Glutamatergic neuron (in vitro differentiated cells): ENCODE data around the gene USP30. TPM values are rescaled to one million over a fixed set of nuclear protein-coding genes. Genes with fewer than 3 reads are reported as not detected.
A peak's percentile ranks its signal among the peaks of the same experiment; 100 is the strongest.

ENCODE experiments used
- DNase-seq: peaks from one replicate; pipeline ENCODE4 v3.0.0; 2022
- H3K27ac Mint-ChIP-seq: one replicate; pipeline ENCODE4 v1.8.0; 2020; ENCODE audit warnings: mild to moderate bottlenecking, mixed read lengths, inconsistent platforms; ENCODE audit not compliant: unreplicated experiment
- H3K27me3 Mint-ChIP-seq: one replicate; pipeline ENCODE4 v1.8.0; 2020; ENCODE audit warnings: mild to moderate bottlenecking, moderate library complexity, mixed read lengths, inconsistent platforms; ENCODE audit not compliant: unreplicated experiment
- H3K36me3 Mint-ChIP-seq: one replicate; pipeline ENCODE4 v1.8.0; 2020; ENCODE audit warnings: mild to moderate bottlenecking, mixed read lengths, inconsistent platforms; ENCODE audit not compliant: unreplicated experiment
- H3K4me1 Mint-ChIP-seq: one replicate; pipeline ENCODE4 v1.8.0; 2020; ENCODE audit warnings: mild to moderate bottlenecking, low read depth, mixed read lengths, inconsistent platforms; ENCODE audit not compliant: unreplicated experiment
- H3K4me3 Mint-ChIP-seq: one replicate; pipeline ENCODE4 v1.8.0; 2020; ENCODE audit warnings: mild to moderate bottlenecking, mixed read lengths, inconsistent platforms; ENCODE audit not compliant: unreplicated experiment
- H3K9me3 Mint-ChIP-seq: one replicate; pipeline ENCODE4 v1.8.0; 2020; ENCODE audit warnings: mild to moderate bottlenecking, moderate library complexity, mixed read lengths, inconsistent platforms; ENCODE audit not compliant: unreplicated experiment
- total RNA-seq: library from RNA; stranded (reverse); fragmentation: NEBNext Ultra II Directional; extraction: Animal tissue kit (Norgen Biotek cat#: 25700); gene quantifications from one replicate; pipeline ENCODE4 v1.2.1, GENCODE V29; 2021; ENCODE audit not compliant: unreplicated experiment
- TF ChIP-seq, protein P1 (sequence below): fragments of 200-600 bp; sonication (generic); IDR thresholded peaks from one replicate; pipeline ENCODE4 v1.5.0; 2021; ENCODE audit not compliant: partially characterized antibody, unreplicated experiment

USP30 gene
- total RNA-seq, 1 donor from 2014 or later: 14.4 TPM

DNA sequence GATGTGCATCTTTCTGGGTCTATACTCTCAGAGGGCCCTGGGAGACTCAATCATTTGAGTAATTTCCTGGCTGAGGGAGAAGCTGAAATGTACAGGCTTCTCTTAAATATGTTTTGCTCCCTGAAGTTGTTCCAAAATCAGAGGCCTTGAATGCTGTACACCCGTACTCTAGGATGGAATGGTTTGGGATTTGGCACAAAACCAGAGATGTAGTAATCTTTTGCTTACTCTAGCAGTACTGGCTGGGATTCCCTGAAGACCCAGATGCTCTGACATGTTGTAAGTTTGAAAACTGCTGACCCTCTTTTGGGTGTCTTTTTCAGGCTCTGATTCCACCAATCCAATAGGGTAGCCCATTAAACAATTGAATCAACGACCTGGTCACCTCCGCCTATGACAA, 74.4 kb downstream of the USP30 start:
- TF ChIP-seq, protein P1, sequence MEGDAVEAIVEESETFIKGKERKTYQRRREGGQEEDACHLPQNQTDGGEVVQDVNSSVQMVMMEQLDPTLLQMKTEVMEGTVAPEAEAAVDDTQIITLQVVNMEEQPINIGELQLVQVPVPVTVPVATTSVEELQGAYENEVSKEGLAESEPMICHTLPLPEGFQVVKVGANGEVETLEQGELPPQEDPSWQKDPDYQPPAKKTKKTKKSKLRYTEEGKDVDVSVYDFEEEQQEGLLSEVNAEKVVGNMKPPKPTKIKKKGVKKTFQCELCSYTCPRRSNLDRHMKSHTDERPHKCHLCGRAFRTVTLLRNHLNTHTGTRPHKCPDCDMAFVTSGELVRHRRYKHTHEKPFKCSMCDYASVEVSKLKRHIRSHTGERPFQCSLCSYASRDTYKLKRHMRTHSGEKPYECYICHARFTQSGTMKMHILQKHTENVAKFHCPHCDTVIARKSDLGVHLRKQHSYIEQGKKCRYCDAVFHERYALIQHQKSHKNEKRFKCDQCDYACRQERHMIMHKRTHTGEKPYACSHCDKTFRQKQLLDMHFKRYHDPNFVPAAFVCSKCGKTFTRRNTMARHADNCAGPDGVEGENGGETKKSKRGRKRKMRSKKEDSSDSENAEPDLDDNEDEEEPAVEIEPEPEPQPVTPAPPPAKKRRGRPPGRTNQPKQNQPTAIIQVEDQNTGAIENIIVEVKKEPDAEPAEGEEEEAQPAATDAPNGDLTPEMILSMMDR: no peak
- Mint-ChIP-seq H3K36me3 (no peaks in the 10 kb centered on the region), H3K27me3 (peaks cover 3% of the 10 kb centered on the region), H3K9me3 (peaks cover 4% of the 10 kb centered on the region), H3K4me1 (peaks cover 16% of the 10 kb centered on the region), H3K4me3 (no peak overlapping the region), H3K27ac (no peak overlapping the region)
- DNase-seq: no peak

DNA sequence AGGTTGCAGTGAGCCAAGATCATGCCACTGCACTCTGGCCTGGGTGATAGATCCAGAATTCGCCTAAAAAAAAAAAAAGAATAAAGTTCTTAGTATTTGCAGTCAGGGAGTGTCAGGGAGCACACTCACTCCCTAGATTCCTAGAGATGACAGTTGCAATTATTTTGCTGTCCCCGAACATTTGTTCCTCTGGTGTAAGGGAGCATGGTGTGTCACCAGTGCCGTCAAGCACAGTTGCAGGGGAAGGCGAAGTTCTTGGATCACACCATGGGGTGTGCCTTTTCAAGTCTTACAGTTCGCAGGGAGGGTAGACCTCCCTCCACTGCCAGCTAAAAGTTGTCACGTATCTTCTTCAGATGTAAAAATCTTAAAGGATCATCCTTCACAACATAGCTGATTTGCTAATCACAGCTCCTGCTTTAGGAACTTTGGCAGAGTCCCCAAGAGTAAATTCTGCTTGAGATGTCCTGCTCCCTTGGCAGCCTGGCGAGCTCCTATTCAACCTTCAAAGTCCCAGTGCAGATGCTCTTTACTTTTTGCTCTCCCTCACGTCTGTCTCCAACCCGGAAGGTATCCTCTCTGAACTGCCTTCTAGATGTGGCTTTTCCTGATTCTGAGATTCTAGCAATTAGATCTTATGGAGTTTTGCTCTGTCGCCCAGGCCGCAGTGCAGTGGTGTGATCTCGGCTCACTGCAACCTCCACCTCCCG, 75.3 kb downstream of the USP30 start:
- TF ChIP-seq, protein P1: no peak
- Mint-ChIP-seq H3K4me1 (peaks cover 18% of the 10 kb centered on the region), H3K36me3 (no peaks in the 10 kb centered on the region), H3K27me3 (peaks cover 4% of the 10 kb centered on the region), H3K4me3 (no peak overlapping the region), H3K9me3 (peaks cover 6% of the 10 kb centered on the region), H3K27ac (no peak overlapping the region)
- DNase-seq: no peak

DNA sequence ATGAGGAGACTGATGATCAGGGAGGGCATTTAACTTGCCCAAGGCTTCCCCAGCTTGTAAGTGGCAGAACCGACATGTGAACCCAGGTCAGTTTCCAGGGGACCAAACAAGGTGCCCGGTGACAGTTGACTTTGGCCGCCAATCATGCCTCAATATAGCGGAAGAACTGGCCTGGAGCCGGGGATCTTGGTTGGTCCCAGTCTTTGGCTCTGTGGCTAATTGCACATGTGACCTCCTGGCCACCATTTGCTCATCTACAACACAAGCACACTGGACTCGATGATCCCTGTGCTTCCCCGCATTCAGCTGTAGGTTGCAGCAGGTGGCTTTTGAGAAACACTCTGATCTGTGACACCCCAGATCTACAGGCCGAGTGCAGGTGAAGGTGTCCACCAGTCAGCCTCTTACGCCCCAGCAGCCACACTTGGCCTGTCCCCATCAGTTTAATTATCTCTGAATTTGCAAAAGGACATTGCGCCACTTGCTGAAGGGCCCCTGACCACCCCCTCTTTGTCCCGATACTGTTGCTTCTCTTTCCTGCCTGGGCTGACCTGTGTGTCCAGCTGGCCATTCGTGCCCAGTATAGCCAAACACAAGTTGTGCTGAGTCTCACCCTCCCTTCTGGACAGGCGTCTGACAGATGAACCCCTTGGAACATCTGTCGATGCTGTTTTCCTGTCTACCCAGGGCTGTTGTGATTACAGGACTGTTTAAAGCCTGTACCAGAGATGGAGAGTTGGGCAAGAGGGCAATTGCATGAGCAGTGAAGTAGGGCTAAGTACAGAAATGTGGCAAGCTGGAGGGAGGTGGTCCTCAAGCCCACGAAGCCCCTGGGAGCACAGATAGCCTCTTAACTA, 78.1 kb downstream of the USP30 start:
- Mint-ChIP-seq H3K27me3 (peaks cover 4% of the 10 kb centered on the region), H3K4me1 (peaks cover 18% of the 10 kb centered on the region), H3K9me3 (peaks cover 8% of the 10 kb centered on the region), H3K27ac (peak overlapping the region; percentile 76), H3K36me3 (no peaks in the 10 kb centered on the region), H3K4me3 (peak overlapping the region; percentile 55)
- TF ChIP-seq, protein P1: no peak
- no peak for DNase-seq

DNA sequence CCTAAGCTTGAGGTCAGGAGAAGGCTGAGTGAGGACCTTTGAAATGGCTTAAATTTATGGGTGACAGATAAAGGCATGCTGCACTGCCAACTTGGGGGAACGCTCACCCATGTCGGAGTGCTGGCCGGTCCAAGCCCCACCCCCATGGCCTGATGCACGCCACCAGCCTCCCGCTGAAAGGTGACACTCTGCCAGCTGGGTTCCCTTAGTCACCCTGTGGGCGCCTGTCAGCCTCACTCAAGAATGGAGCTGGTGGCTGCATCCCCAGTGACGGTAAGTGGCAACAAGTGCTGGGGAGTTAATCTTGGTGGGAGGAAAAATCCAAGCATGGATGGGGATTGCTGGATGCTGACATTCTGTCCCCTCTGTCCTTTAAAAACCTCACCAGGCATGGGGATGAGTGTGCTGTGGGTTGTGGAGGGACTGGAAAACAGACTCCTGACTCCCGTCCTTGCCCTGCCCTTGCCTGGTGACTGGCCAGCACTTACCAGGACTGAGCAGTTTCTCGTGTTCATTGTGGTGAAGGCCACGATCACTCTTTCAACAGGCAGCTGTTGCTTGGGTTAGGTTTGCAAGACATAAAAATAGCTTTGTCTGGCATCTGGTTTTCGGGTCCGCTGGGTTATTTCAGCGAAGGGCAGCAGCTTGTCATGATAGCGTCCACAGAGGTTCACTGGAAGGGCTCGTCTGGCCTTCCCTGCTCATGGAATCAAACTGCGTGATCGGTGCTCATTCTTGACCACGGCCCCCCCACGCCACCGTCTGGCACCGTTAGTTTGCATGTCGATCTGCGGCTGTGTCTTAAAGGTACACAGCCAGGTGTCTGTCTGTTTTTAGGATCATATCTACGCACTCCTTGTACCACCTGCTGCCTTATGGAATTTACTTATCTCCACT, 79.0 kb downstream of the USP30 start:
- peak; percentile 44 for DNase-seq
- TF ChIP-seq, protein P1: no peak
- Mint-ChIP-seq H3K27me3 (peaks cover 4% of the 10 kb centered on the region), H3K4me3 (peak overlapping the region; percentile 38), H3K36me3 (no peaks in the 10 kb centered on the region), H3K27ac (peak overlapping the region; percentile 76), H3K9me3 (peaks cover 9% of the 10 kb centered on the region), H3K4me1 (peaks cover 18% of the 10 kb centered on the region)
